HepG2 (cell line): ENCODE results near the gene MTHFD1L. TPM values are rescaled to one million over a fixed set of nuclear protein-coding genes. Genes with fewer than 3 reads are reported as not detected.

Source experiments
- ATAC-seq: fragments of 200-7000 bp; cut with Tn5 transposase; 3 replicates; pipeline ENCODE4 v1.9.1; 2020; ENCODE audit warnings: mild to moderate bottlenecking, moderate library complexity
- BruUV-seq: library from RNA; stranded (reverse); fragments of 400-500 nt; replicated peaks from 2 replicates; lab custom pipeline; 2021; lab: Mats Ljungman, UMichigan
- CTCF ChIA-PET: fragments of 300-600 bp; formaldehyde crosslinking; extraction: SDS; loops from one replicate; lab custom pipeline; 2021; ENCODE audit warnings: low total read pairs, inconsistent platforms, low intra/inter-chr PET ratio; lab: Yijun Ruan, JAX
- POLR2A ChIA-PET: fragments of 350-600 bp; sonication (Branson Sonifier 250); formaldehyde crosslinking; loops from one replicate; lab custom pipeline; 2020; ENCODE audit warnings: antibody characterized with exemption, inconsistent platforms; lab: Yijun Ruan, JAX
- DNase-seq: peaks from one replicate; pipeline ENCODE4 v3.0.0-alpha.2; 2015; ENCODE audit warnings: low spot score
- FAIRE-seq: peaks from 3 replicates; lab custom pipeline; 2011; peaks lifted over from hg19 to GRCh38; lab: Jason Lieb, UNC
- H2AFZ ChIP-seq: one replicate; pipeline ENCODE4 v1.6.1; 2011; ENCODE audit warnings: low read length, inconsistent platforms
- H3K27ac ChIP-seq: fragments of 300-600 bp; 3 replicates; pipeline ENCODE4 v1.8.0; 2011; ENCODE audit warnings: mixed run types, mild to moderate bottlenecking, mixed read lengths, low read length, inconsistent platforms; ENCODE audit not compliant: insufficient read depth; ENCODE audit errors: extremely low read length
- H3K27me3 ChIP-seq, 2 experiments: fragments of 200-600 bp in 1 of 2; 2 replicates in 1 of 2; 3 replicates in 1 of 2; pipeline versions ENCODE4 v1.6.0 to v1.8.0; 2011; ENCODE audit warnings: low read length in 2 of 2, mild to moderate bottlenecking in 2 of 2, moderate library complexity in 2 of 2, inconsistent platforms in 1 of 2; ENCODE audit not compliant: insufficient read depth in 2 of 2, control insufficient read depth in 1 of 2
- H3K36me3 ChIP-seq, 2 experiments: fragments of 200-600 bp in 1 of 2; replicated peaks in 1 of 2; 2 replicates in 1 of 2; 3 replicates in 1 of 2; pipeline versions ENCODE4 v1.5.1 to v1.8.0; 2011; ENCODE audit warnings: low read length in 2 of 2, inconsistent platforms in 1 of 2; ENCODE audit not compliant: insufficient read depth in 2 of 2, control insufficient read depth in 1 of 2
- H3K4me1 ChIP-seq: 2 replicates; pipeline ENCODE4 v1.5.1; 2012; ENCODE audit warnings: low read length, inconsistent platforms; ENCODE audit not compliant: insufficient read depth
- H3K4me2 ChIP-seq: 2 replicates; pipeline ENCODE4 v1.6.0; 2011; ENCODE audit warnings: low read depth, low read length, inconsistent platforms
- H3K4me3 ChIP-seq, 3 experiments: fragments of 200-600 bp in 1 of 3; sonication (generic), shearing (Covaris generic) in 1 of 3; replicated peaks in 1 of 3; 2 replicates each; pipeline ENCODE4 v1.5.1; 2011 to 2016; ENCODE audit warnings: low read length in 3 of 3, inconsistent platforms in 2 of 3, low read depth in 2 of 3, mild to moderate bottlenecking in 2 of 3, control low read depth in 1 of 3, mixed read lengths in 1 of 3; ENCODE audit not compliant: insufficient read depth in 1 of 3
- H3K79me2 ChIP-seq: one replicate; pipeline ENCODE4 v1.6.1; 2011; ENCODE audit warnings: low read length, inconsistent platforms; ENCODE audit not compliant: insufficient read depth
- H3K9ac ChIP-seq: 2 replicates; pipeline ENCODE4 v1.6.0; 2011; ENCODE audit warnings: mild to moderate bottlenecking, low read depth, low read length, inconsistent platforms; ENCODE audit not compliant: insufficient read depth
- H3K9me3 ChIP-seq: 2 replicates; pipeline ENCODE4 v1.5.1; 2012; ENCODE audit warnings: mild to moderate bottlenecking, low read length
- H4K20me1 ChIP-seq: 2 replicates; pipeline ENCODE4 v1.6.0; 2011; ENCODE audit warnings: inconsistent platforms, mild to moderate bottlenecking, low read length, moderate library complexity; ENCODE audit not compliant: insufficient read depth
- ATF7 ChIP-seq, 2 experiments: fragments of 450-650 bp in 1 of 2; sonication (generic) in 1 of 2; formaldehyde crosslinking in 1 of 2; IDR thresholded peaks; 2 replicates each; pipeline versions ENCODE4 v1.4.0 to v1.6.1; 2016 to 2020; ENCODE audit warnings: antibody characterized with exemption in 1 of 2, mild to moderate bottlenecking in 1 of 2, missing genetic modification reagents in 1 of 2
- GPN1 ChIP-seq: sonication (generic); formaldehyde crosslinking; IDR thresholded peaks from 2 replicates; pipeline ENCODE4 v1.5.1; 2020; ENCODE audit warnings: missing genetic modification reagents, borderline replicate concordance
- LCORL ChIP-seq, 2 experiments: fragments of 450-650 bp in 1 of 2; sonication (generic) in 1 of 2; formaldehyde crosslinking in 1 of 2; IDR thresholded peaks; 2 replicates each; pipeline versions ENCODE4 v1.5.0 to v1.6.1; 2017 to 2020; ENCODE audit warnings: antibody characterized with exemption in 1 of 2, missing genetic modification reagents in 1 of 2
- ZNF121 ChIP-seq: sonication (generic); formaldehyde crosslinking; IDR thresholded peaks from 2 replicates; pipeline ENCODE4 v1.5.0; 2020; ENCODE audit warnings: mild to moderate bottlenecking, missing genetic modification reagents
- WGBS: methylation state at CpG from one replicate; pipeline ENCODE4 v1.1.6; 2017; ENCODE audit warnings: low lambda C conversion rate; 5-methylcytosine and 5-hydroxymethylcytosine counted together
- in situ Hi-C: cut with HindIII; loops from 2 replicates; pipeline ENCODE4 v1.10.0; 2017; ENCODE audit warnings: low pct_unique_long_range_greater_than_20kb; ENCODE audit not compliant: extremely low pct_ligation_motif_present
- intact Hi-C: fragments of 100-400 bp; cut with micrococcal nuclease; formaldehyde crosslinking; loops from one replicate; pipeline ENCODE4 v1.10.0; 2022; ENCODE audit not compliant: unreplicated experiment
- polyA plus RNA-seq, 8 experiments: library from polyadenylated mRNA; depleted of rRNA in 3 of 8; stranded (reverse) in 7 of 8; unstranded in 1 of 8; fragments of >200 nt; fragmentation: Illumina TruSeq in 4 of 8; extraction: Trizol in 4 of 8; gene quantifications; 2 replicates each; pipeline versions ENCODE4 v1.2.1 to v1.2.3, GENCODE V29; 2011 to 2016; ENCODE audit warnings: low read depth in 4 of 8, missing spikeins in 1 of 8, mixed read lengths in 1 of 8; ENCODE audit not compliant: insufficient read depth in 1 of 8
- total RNA-seq, 5 experiments: library from RNA; depleted of rRNA; stranded (reverse); fragments of >200 nt; fragmentation: Illumina TruSeq; extraction: Trizol; gene quantifications; 2 replicates each; pipeline ENCODE4 v1.2.3, GENCODE V29; 2016; ENCODE audit warnings: low read depth in 1 of 5

The MTHFD1L gene
- total and polyA plus RNA-seq, 2 of the 13 experiments (the other 11 are each of a cell fraction or from before 2014, with no cell fraction given): 24.0 to 39.6 TPM

DNA sequence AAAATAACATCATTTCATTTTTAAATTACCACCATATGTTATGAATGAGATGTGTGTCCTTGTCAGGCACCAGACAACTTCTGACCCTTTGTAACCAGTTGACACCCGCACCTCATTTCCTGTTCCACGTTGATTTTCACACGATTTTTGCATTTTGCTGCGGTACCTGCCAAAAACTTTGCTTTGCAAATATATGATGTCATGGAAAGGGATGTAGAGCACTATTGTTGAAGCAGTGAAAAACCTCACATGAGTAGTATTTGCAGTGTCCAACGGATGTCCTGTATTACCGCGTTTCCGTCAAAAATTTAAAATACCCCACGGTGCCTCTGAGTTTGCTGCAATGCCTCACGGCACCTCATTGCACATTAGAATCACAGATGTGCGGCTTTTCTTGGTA, 115.6 kb downstream of the MTHFD1L start:
- ChIA-PET CTCF (no interaction called here), POLR2A (no interaction called here)
- no peak overlapping the region for H3K4me3 ChIP-seq
- ATAC-seq: no peak
- no TSS peak for BruUV-seq
- no peak for DNase-seq
- no peaks in the 10 kb centered on the region for H3K27me3 ChIP-seq
- in situ Hi-C loops (no loop called here), intact Hi-C loops (no loop called here)
- H3K4me2 ChIP-seq: no peak overlapping the region
- no peak overlapping the region for H3K27ac ChIP-seq
- H4K20me1 ChIP-seq: no peaks in the 10 kb centered on the region
- no peaks in the 10 kb centered on the region for H3K4me1 ChIP-seq
- H2AFZ ChIP-seq: no peak overlapping the region
- 95% methylated on average over 11 of the region's 11 CpGs for WGBS
- no peak overlapping the region for H3K9ac ChIP-seq
- TF ChIP-seq LCORL (IDR thresholded peaks at IDR 0.05) (no peak), LCORL (CRISPR knock-in tag; IDR thresholded peaks at IDR 0.05) (no peak), ATF7 (IDR thresholded peaks at IDR 0.05) (peak; percentile 72), ATF7 (CRISPR knock-in tag; IDR thresholded peaks at IDR 0.05) (no peak)
- H3K36me3 ChIP-seq: peaks cover 9 to 45% of the 10 kb centered on the region in 2 experiments; a peak in 4 of 5 replicates
- FAIRE-seq: no peak
- H3K9me3 ChIP-seq: no peaks in the 10 kb centered on the region
- no peaks in the 10 kb centered on the region for H3K79me2 ChIP-seq

DNA sequence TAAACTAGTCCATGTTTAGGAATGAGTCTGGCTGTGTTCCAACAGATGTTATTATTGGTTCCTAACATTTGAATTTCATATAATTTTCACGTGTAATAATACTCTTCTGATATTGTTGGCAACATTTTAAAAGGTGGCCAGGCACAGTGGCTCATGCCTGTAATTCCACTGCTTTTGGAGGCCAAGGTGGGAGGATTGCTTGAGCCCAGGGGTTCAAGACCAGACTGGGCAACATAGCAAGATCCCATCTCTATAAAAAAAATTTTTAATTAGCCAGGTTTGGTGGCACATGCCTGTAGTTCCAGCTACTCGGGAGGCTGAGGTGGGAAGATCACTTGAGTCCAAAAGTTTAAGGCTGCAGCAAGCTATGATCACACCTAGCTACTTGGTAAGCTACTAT, 116.2 kb downstream of the MTHFD1L start:
- FAIRE-seq (no peak), ATAC-seq (no peak), DNase-seq (no peak)
- H3K9me3 ChIP-seq: no peaks in the 10 kb centered on the region
- no peak overlapping the region for H3K9ac ChIP-seq
- H2AFZ ChIP-seq: no peak overlapping the region
- TF ChIP-seq GPN1 (CRISPR knock-in tag) (no peak), ZNF121 (CRISPR knock-in tag) (peak; percentile 90)
- WGBS: 97% methylated on average over 2 of the region's 2 CpGs
- BruUV-seq: no TSS peak
- H3K4me1 ChIP-seq: no peaks in the 10 kb centered on the region
- POLR2A ChIA-PET: no interaction called here
- in situ Hi-C loops: no loop called here
- no peak overlapping the region for H3K27ac ChIP-seq
- H3K4me2 ChIP-seq: no peak overlapping the region
- H3K27me3 ChIP-seq: no peaks in the 10 kb centered on the region
- H3K4me3 ChIP-seq: no peak overlapping the region
- H3K79me2 ChIP-seq: no peaks in the 10 kb centered on the region
- intact Hi-C loops: no loop called here
- no peaks in the 10 kb centered on the region for H4K20me1 ChIP-seq
- CTCF ChIA-PET: no interaction called here
- peaks cover 9 to 43% of the 10 kb centered on the region in 2 experiments; a peak in 4 of 5 replicates for H3K36me3 ChIP-seq
